SJSA1 (cell line): ENCODE results near the gene TBX15. TPM values are rescaled to one million over a fixed set of nuclear protein-coding genes. Genes with fewer than 3 reads are reported as not detected.

Experiments
- DNase-seq, 2 experiments: peaks; one replicate each; pipeline ENCODE4 v3.0.0-alpha.2; 2015 to 2020; ENCODE audit warnings: low spot score in 2 of 2, low read depth in 1 of 2
- H3K27ac ChIP-seq: fragments of 250-450 bp; sonication (Bioruptor Pico); 2 replicates; pipeline ENCODE4 v1.5.1; 2020; ENCODE audit warnings: mild to moderate bottlenecking, moderate library complexity
- H3K27me3 ChIP-seq: fragments of 250-450 bp; sonication (Bioruptor Pico); replicated peaks from 2 replicates; pipeline ENCODE4 v1.5.1; 2020; ENCODE audit warnings: mild to moderate bottlenecking, moderate library complexity
- H3K36me3 ChIP-seq: fragments of 250-450 bp; sonication (Bioruptor Pico); 2 replicates; pipeline ENCODE4 v1.5.1; 2020; ENCODE audit warnings: mild to moderate bottlenecking
- H3K4me1 ChIP-seq: fragments of 250-450 bp; sonication (Bioruptor Pico); replicated peaks from 2 replicates; pipeline ENCODE4 v1.6.1; 2021; ENCODE audit warnings: mild to moderate bottlenecking
- H3K4me3 ChIP-seq: fragments of 250-450 bp; sonication (Bioruptor Pico); 2 replicates; pipeline ENCODE4 v1.5.1; 2020; ENCODE audit warnings: mild to moderate bottlenecking
- H3K9me3 ChIP-seq: fragments of 250-450 bp; sonication (Bioruptor Pico); replicated peaks from 2 replicates; pipeline ENCODE4 v1.5.1; 2020; ENCODE audit warnings: mild to moderate bottlenecking
- total RNA-seq: library from RNA; depleted of rRNA; stranded (reverse); fragments of >200 nt; shearing (Covaris generic); gene quantifications from 2 replicates; pipeline ENCODE4 v1.2.3, GENCODE V29; 2014

TBX15 gene
- total RNA-seq, 1 experiment from 2014 or later = 31.0 TPM

- H3K27me3 ChIP-seq = no peaks in the 10 kb centered on the region
- DNase-seq = no peak
- no peaks in the 10 kb centered on the region for H3K36me3 ChIP-seq
- no peak overlapping the region for H3K27ac ChIP-seq
- H3K9me3 ChIP-seq = no peaks in the 10 kb centered on the region
- H3K4me3 ChIP-seq = no peak overlapping the region
- peaks cover 32% of the 10 kb centered on the region for H3K4me1 ChIP-seq
Observed at GRCh38 chr1:119007339-119007669, 19.2 kb upstream of the TBX15 start.

DNA sequence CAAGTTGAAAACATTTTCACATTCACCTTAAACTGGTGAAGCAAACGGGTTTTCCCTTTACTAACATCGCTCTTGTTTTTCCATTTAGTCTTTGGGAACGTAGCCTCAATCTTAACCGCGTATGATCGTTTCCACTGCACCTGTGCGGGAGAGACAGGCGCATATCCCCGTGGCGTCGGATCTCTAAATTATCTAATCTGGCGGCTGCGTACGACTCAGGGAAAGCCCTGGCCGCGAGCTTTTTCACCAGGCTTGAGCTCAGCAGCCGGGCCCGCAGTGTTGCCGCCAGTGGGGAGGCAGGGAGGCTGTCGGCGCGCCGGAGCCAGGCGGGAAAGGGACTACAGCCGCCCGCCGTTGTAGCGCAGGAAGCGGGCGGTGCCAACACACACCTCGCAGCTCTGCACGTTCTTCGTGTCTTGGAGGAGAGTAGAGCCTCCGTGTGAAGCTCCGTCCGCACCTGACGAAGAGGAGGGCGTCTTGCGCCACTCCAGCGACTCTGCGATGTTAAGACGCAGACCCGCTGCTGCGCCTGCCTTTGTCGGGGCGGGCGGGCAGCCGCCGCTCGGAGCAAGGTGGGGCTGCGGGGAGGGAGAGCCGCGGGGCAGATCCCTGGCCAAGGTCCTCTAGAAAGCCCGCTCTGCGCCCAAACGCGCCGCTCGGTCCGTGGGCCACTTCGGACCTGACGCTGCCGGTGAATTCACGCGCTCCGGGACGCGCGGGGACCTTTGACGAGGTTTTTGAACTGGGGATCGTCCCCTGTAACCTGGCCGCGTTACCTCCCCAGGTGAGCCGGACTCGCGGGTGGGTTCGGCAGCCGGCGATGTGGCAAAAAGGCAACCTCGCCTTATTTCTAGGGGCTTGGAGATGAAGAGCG, 18.5 kb upstream of the TBX15 start:
- Histone ChIP-seq H3K9me3 (no peaks in the 10 kb centered on the region), H3K27me3 (no peaks in the 10 kb centered on the region), H3K4me3 (no peak overlapping the region), H3K4me1 (peaks cover 39% of the 10 kb centered on the region), H3K27ac (no peak overlapping the region), H3K36me3 (no peaks in the 10 kb centered on the region)
- DNase-seq = no peak

DNA sequence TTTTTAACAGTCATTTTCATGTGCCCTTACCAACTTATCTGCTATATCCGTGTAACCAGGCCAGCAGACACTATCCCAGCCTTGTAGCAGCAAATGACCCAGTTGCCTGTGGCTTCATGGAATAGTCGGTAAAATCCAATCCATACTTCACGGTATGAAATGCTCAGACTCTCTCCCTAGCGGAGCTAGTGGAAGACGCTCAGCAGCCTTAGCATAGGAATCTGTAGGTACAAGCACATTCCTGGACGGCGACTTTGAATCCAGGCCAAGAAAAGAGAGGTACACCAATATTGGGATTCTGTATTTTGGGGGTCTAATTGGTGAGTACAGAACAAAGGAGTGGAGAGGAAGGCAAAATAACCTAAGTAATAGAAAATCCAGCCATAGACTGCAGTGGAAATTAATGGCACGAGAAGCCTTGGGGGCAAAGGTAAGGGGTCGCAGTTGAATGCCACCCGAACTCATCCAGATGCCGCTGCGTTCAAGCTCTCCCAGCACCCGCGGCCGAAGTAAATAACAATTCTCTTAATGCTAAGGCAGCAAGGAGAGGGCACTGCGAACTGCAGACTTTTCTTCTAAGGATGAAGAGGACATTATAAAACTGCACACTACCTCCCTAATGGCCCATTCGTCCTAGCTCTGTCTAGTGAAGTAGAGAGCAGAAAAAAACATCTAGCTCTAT, 17.7 kb upstream of the TBX15 start:
- Histone ChIP-seq H3K27me3 (no peaks in the 10 kb centered on the region), H3K4me1 (peaks cover 45% of the 10 kb centered on the region), H3K36me3 (no peaks in the 10 kb centered on the region), H3K4me3 (no peak overlapping the region), H3K27ac (no peak overlapping the region), H3K9me3 (no peaks in the 10 kb centered on the region)
- no peak for DNase-seq

GRCh38 chr1:119004781-119005180, 16.6 kb upstream of the TBX15 start:
- H3K4me1 ChIP-seq = peaks cover 35% of the 10 kb centered on the region
- no peak overlapping the region for H3K27ac ChIP-seq
- no peaks in the 10 kb centered on the region for H3K9me3 ChIP-seq
- H3K27me3 ChIP-seq = no peaks in the 10 kb centered on the region
- H3K4me3 ChIP-seq = no peak overlapping the region
- no peaks in the 10 kb centered on the region for H3K36me3 ChIP-seq
- DNase-seq = no peak

DNA sequence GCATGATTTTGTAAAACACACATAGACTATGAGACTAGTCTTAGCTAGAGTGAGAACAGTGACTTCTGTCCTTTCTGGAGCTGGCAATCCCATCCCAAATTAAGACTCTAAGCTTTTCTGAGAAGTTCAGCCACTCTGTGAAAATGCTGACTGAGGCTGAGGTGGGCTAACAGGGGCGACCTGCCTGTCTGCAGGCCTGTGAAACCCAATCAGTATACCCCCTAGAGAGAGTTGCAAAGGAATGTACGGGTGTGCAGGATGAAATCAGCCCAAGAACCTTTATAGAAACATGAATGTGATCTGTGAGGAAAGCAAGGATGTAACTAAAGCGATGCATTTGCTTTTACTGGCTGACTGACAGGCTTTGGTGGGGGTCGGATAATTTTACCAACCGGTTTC, 16.0 kb upstream of the TBX15 start:
- H3K27me3 ChIP-seq = no peaks in the 10 kb centered on the region
- H3K36me3 ChIP-seq = no peaks in the 10 kb centered on the region
- peaks cover 28% of the 10 kb centered on the region for H3K4me1 ChIP-seq
- DNase-seq = no peak
- H3K4me3 ChIP-seq = no peak overlapping the region
- no peaks in the 10 kb centered on the region for H3K9me3 ChIP-seq
- H3K27ac ChIP-seq = no peak overlapping the region

DNA sequence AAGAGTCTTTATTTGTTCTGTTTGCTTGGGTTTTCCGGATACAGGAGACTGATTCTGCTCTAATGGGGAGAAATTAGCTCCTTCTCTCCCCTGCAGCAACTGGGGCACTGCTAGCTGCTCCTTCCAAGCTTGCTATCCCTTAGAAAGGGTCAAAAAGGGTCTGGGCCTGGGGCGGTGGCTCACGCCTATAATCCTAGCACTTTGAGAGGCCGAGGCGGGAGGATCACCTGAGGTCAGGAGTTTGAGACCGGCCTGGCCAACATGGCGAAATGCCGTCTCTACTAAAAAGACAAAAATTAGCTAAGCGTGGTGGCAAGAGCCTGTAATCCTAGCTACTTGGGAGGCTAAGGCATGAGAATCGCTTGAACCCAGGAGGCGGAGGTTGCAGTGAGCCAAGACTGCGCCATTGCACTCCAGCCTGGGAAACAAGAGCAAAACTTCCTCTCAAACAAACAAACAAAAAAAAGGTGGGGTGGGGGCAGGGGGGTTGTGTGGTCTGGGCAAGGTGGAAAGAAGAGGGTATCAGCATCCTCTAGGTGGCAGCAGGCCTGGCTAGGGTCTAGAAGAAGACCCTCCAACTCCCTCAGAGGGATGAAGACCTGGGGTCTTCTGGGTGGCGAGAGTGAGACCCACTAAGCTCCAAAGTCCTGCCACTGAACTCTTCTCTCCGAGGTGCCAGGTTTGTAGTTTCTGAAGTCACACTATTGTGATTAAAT, 15.4 kb upstream of the TBX15 start:
- Histone ChIP-seq H3K36me3 (no peaks in the 10 kb centered on the region), H3K4me1 (peaks cover 26% of the 10 kb centered on the region), H3K27me3 (no peaks in the 10 kb centered on the region), H3K9me3 (no peaks in the 10 kb centered on the region), H3K4me3 (no peak overlapping the region), H3K27ac (no peak overlapping the region)
- DNase-seq = no peak

DNA sequence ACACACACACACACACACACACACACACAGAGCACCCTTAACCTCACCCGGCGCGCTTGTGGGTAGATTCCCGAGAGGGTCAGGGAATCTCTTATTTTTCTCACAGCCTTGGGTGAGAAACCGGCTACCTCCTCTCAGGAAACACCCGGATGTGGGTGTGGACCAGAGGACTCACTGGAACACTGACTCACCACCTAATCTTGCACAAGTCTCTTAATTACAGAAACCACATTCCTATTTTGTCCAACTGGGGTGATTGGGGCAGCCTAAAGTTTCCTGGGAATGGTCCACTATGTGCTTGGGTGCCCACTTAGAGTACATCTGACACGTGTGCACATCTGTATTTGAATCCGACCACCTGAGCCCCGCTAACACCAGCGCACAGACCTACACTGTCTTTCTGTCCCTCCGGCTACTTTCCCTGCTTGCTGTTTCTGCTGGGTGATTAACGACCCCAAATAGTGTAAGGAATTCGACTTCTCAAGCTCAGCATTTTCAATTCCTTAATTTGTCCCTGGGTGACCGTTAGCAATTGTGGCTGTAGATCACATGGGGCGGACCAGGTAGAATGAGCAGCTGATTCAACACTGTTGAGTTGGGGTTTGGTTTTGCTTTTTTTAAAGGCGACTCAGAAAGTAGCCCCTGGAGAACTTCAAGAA, 14.0 kb upstream of the TBX15 start:
- peak; percentile 74 to 75 for DNase-seq
- Histone ChIP-seq H3K36me3 (no peaks in the 10 kb centered on the region), H3K4me3 (no peak overlapping the region), H3K27me3 (no peaks in the 10 kb centered on the region), H3K27ac (no peak overlapping the region), H3K4me1 (peaks cover 20% of the 10 kb centered on the region), H3K9me3 (no peaks in the 10 kb centered on the region)

- Histone ChIP-seq H3K27ac (no peak overlapping the region), H3K9me3 (no peaks in the 10 kb centered on the region), H3K4me1 (peaks cover 20% of the 10 kb centered on the region), H3K4me3 (no peak overlapping the region), H3K27me3 (no peaks in the 10 kb centered on the region), H3K36me3 (no peaks in the 10 kb centered on the region)
- no peak for DNase-seq
Observed at GRCh38 chr1:119001181-119002027, 13.3 kb upstream of the TBX15 start.

GRCh38 chr1:119000371-119001180, 12.4 kb upstream of the TBX15 start:
- H3K4me1 ChIP-seq = peaks cover 25% of the 10 kb centered on the region
- H3K4me3 ChIP-seq = no peak overlapping the region
- no peak for DNase-seq
- no peaks in the 10 kb centered on the region for H3K27me3 ChIP-seq
- no peaks in the 10 kb centered on the region for H3K36me3 ChIP-seq
- no peaks in the 10 kb centered on the region for H3K9me3 ChIP-seq
- no peak overlapping the region for H3K27ac ChIP-seq

GRCh38 chr1:118999348-119000071, 11.4 kb upstream of the TBX15 start:
- Histone ChIP-seq H3K9me3 (no peaks in the 10 kb centered on the region), H3K27me3 (no peaks in the 10 kb centered on the region), H3K27ac (no peak overlapping the region), H3K4me1 (peaks cover 29% of the 10 kb centered on the region), H3K4me3 (no peak overlapping the region), H3K36me3 (no peaks in the 10 kb centered on the region)
- DNase-seq = no peak

DNA sequence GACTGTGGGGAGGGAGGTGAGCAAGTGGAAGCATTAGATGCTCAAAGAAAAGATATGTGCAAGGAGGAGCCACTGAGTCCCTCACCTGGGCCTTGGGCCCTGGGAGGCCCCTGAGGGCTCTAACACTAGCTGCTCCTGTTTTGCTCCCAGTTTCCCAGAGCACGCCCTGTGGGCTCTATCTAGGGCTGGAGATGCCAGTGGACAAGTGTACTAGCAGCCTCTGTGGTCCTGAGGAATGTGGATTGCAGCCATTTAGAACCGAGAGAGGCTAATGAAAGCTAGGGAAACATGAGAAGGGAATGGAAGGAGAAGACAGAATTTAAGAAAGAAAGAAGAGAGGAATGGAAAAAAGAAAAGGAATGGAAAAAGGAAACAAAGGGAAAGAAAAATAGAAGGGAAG, 10.0 kb upstream of the TBX15 start:
- Histone ChIP-seq H3K27ac (no peak overlapping the region), H3K4me1 (peaks cover 29% of the 10 kb centered on the region), H3K9me3 (no peaks in the 10 kb centered on the region), H3K4me3 (no peak overlapping the region), H3K36me3 (no peaks in the 10 kb centered on the region), H3K27me3 (no peaks in the 10 kb centered on the region)
- no peak for DNase-seq

DNA sequence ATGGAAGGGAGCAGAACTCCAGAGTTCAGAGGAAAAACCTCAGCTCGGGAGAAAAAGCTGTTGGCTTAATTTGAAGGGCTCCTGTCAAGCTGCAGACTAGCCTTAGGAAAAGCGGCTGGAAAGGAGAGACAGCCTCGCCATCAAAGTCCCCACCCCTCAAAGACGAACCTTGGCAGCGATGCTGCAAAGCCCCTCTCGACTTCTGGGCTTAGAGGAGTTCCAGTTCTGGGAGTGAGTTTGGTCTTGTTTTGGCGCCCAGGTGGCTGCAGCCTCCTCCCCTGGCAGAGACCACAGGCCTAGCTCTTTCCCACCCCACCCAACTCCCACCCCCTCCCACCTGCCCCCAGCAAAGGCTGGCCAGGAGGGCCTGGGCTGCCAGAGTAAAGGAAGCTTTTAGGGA, 9.1 kb upstream of the TBX15 start:
- Histone ChIP-seq H3K4me3 (no peak overlapping the region), H3K36me3 (no peaks in the 10 kb centered on the region), H3K27me3 (no peaks in the 10 kb centered on the region), H3K4me1 (peaks cover 22% of the 10 kb centered on the region), H3K9me3 (no peaks in the 10 kb centered on the region), H3K27ac (no peak overlapping the region)
- no peak for DNase-seq
